MM.1S (cell line): ENCODE data around the gene ITLN1.

ENCODE experiments used
- DNase-seq: peaks from one replicate; pipeline ENCODE4 v3.0.0-alpha.2; 2015
- H2AFZ ChIP-seq: fragments of 300-600 bp; sonication (generic); 2 replicates; pipeline ENCODE4 v1.6.0; 2016; ENCODE audit warnings: antibody characterized with exemption, low read length
- H3F3A ChIP-seq: fragments of 300-600 bp; sonication (generic); 2 replicates; pipeline ENCODE4 v1.6.1; 2016; ENCODE audit warnings: mild to moderate bottlenecking, antibody characterized with exemption, low read length, moderate library complexity, mixed read lengths; ENCODE audit not compliant: insufficient read depth
- H3K27ac ChIP-seq: fragments of 300-600 bp; sonication (generic); 2 replicates; pipeline ENCODE4 v1.5.1; 2016; ENCODE audit warnings: mild to moderate bottlenecking, low read length
- H3K27me3 ChIP-seq: fragments of 300-600 bp; sonication (generic); replicated peaks from 2 replicates; pipeline ENCODE4 v1.6.0; 2016; ENCODE audit warnings: low read length; ENCODE audit not compliant: insufficient read depth
- H3K36me3 ChIP-seq: fragments of 300-600 bp; sonication (generic); replicated peaks from 2 replicates; pipeline ENCODE4 v1.6.1; 2016; ENCODE audit warnings: mild to moderate bottlenecking, low read length, mixed read lengths; ENCODE audit not compliant: insufficient read depth
- H3K4me1 ChIP-seq: fragments of 300-600 bp; sonication (generic); 2 replicates; pipeline ENCODE4 v1.6.1; 2016; ENCODE audit warnings: low read length, mixed read lengths
- H3K4me2 ChIP-seq: fragments of 300-600 bp; sonication (generic); 2 replicates; pipeline ENCODE4 v1.6.0; 2016; ENCODE audit warnings: low read depth, low read length
- H3K4me3 ChIP-seq: fragments of 300-600 bp; sonication (generic); 2 replicates; pipeline ENCODE4 v1.5.1; 2016; ENCODE audit warnings: low read length, mixed read lengths
- H3K79me2 ChIP-seq: fragments of 300-600 bp; sonication (generic); 2 replicates; pipeline ENCODE4 v1.6.1; 2016; ENCODE audit warnings: mixed run types, low read length, mixed read lengths
- H3K9ac ChIP-seq: fragments of 300-600 bp; sonication (generic); 2 replicates; pipeline ENCODE4 v1.6.1; 2016; ENCODE audit warnings: low read length, mixed read lengths
- H3K9me2 ChIP-seq: fragments of 300-600 bp; sonication (generic); replicated peaks from 2 replicates; pipeline ENCODE4 v1.6.1; 2016; ENCODE audit warnings: mild to moderate bottlenecking, low read length, mixed read lengths; ENCODE audit not compliant: insufficient read depth
- H3K9me3 ChIP-seq: fragments of 300-600 bp; sonication (generic); replicated peaks from 2 replicates; pipeline ENCODE4 v1.6.1; 2016; ENCODE audit warnings: mild to moderate bottlenecking, low read length, mixed read lengths; ENCODE audit not compliant: insufficient read depth
- H4K20me1 ChIP-seq: fragments of 300-600 bp; sonication (generic); 2 replicates; pipeline ENCODE4 v1.6.1; 2016; ENCODE audit warnings: mild to moderate bottlenecking, low read length, moderate library complexity, mixed read lengths; ENCODE audit not compliant: insufficient read depth
- EZH2 ChIP-seq: fragments of 300-600 bp; sonication (generic); optimal IDR thresholded peaks from 2 replicates; pipeline ENCODE3; 2017; ENCODE audit warnings: low read depth, mild to moderate bottlenecking, antibody characterized with exemption, low read length, mixed read lengths
- EZH2phosphoT487 ChIP-seq: fragments of 300-600 bp; sonication (generic); IDR thresholded peaks from 2 replicates; pipeline ENCODE4 v1.6.1; 2018; ENCODE audit warnings: antibody characterized with exemption, low read length
- TF ChIP-seq, protein P1 (sequence below): fragments of 300-600 bp; sonication (generic); IDR thresholded peaks from 2 replicates; pipeline ENCODE4 v1.5.1; 2016; ENCODE audit warnings: antibody characterized with exemption, low read length, mixed read lengths

Gene ITLN1

DNA sequence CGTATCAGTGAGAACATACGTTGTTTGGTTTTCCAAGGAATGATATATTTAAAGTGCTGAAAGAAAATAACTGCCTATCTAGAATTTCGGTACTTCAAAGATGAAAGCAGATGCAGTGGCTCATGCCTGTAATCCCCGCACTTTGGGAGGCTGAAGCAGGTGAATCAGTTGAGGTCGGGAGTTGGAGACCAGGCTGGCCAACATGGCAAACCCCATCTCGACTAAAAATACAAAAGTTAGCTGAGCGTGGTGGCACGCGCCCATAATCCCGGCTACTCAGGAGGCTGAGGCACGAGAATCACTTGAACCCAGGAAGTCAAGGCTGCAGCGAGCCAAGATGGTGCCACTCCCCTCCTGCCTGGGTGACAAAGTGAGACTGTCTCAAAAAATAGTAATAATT lies 38.7 kb downstream of the ITLN1 start:
- TF ChIP-seq EZH2phosphoT487: no peak
- TF ChIP-seq, protein P1, sequence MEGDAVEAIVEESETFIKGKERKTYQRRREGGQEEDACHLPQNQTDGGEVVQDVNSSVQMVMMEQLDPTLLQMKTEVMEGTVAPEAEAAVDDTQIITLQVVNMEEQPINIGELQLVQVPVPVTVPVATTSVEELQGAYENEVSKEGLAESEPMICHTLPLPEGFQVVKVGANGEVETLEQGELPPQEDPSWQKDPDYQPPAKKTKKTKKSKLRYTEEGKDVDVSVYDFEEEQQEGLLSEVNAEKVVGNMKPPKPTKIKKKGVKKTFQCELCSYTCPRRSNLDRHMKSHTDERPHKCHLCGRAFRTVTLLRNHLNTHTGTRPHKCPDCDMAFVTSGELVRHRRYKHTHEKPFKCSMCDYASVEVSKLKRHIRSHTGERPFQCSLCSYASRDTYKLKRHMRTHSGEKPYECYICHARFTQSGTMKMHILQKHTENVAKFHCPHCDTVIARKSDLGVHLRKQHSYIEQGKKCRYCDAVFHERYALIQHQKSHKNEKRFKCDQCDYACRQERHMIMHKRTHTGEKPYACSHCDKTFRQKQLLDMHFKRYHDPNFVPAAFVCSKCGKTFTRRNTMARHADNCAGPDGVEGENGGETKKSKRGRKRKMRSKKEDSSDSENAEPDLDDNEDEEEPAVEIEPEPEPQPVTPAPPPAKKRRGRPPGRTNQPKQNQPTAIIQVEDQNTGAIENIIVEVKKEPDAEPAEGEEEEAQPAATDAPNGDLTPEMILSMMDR: no peak
- TF ChIP-seq EZH2: no peak

DNA sequence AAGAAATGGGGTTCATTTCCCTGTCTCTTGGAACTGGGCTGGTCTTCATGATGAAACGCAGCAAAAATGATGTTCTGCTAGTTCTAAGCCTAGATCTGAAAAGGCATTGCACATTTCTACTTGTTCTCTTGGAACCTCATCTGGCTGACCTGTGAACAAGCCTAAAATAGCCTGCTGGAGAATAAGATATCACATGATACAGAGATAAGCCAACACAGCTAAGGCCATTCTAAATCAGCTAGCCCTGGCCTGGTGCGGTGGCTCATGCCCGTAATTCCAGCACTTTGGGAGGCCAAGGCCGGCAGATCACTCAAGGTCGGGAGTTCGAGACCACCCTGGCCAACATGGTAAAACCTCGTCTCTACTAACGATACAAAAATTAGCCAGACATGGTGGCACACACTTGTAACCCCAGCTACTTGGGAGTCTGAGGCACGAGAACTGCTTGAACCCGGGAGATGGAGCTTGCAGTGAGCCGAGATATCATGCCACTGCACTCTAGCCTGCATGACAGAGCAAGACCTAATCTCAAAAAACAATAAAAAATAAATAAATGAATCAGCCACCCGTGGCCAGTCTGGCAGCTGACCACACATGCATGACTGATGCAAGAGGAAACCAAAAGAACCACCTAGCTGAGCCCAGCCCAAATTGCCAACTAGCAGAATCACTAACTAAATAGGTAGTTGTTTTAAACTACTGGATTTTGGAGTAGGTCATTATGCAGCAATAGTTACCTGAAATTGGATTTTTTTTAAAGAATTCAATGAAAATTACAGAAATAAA lies 40.3 kb downstream of the ITLN1 start:
- H3K36me3 ChIP-seq: no peaks in the 10 kb centered on the region
- H3K9me3 ChIP-seq: no peaks in the 10 kb centered on the region
- no peak overlapping the region for H3K4me2 ChIP-seq
- no peaks in the 10 kb centered on the region for H3K79me2 ChIP-seq
- DNase-seq: no peak
- H3K9ac ChIP-seq: no peak overlapping the region
- no peaks in the 10 kb centered on the region for H3F3A ChIP-seq
- no peak for TF ChIP-seq EZH2phosphoT487
- TF ChIP-seq, protein P1: no peak
- no peak for TF ChIP-seq EZH2
- H3K9me2 ChIP-seq: no peaks in the 10 kb centered on the region
- no peak overlapping the region for H3K27ac ChIP-seq
- no peak overlapping the region for H2AFZ ChIP-seq
- peaks cover 18% of the 10 kb centered on the region for H3K4me1 ChIP-seq
- no peaks in the 10 kb centered on the region for H4K20me1 ChIP-seq
- H3K27me3 ChIP-seq: no peaks in the 10 kb centered on the region
- H3K4me3 ChIP-seq: no peak overlapping the region

More for the DNA sequence above, 38.7 kb downstream of the ITLN1 start:
- Histone ChIP-seq H3K4me2 (no peak overlapping the region), H3K4me1 (peaks cover 18% of the 10 kb centered on the region), H3K27me3 (no peaks in the 10 kb centered on the region), H3K27ac (no peak overlapping the region), H3K36me3 (no peaks in the 10 kb centered on the region), H3F3A (no peaks in the 10 kb centered on the region), H3K9ac (no peak overlapping the region), H3K9me3 (no peaks in the 10 kb centered on the region), H4K20me1 (no peaks in the 10 kb centered on the region), H2AFZ (no peak overlapping the region), H3K4me3 (no peak overlapping the region), H3K9me2 (no peaks in the 10 kb centered on the region), H3K79me2 (no peaks in the 10 kb centered on the region)
- DNase-seq: no peak

DNA sequence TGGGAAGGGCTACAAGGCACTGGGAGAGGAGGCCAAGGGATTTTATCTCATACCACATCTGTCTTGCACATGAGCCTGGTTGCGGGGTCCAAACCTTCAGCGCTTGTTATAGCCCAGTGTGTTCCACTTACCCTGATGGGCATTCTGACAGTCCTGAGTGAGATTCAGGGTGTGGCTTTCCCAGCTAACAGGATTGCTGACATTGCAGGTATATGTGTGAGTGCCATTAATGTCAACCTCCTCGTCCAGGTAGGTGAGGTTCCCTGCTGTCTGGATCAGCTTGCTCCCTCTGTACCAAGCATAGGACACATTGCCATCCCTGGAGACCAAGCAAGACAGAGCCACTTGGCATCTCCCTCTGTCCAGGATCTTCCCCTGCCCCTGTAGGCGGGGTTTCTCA lies 43.9 kb downstream of the ITLN1 start:
- Histone ChIP-seq H3F3A (peaks cover 6% of the 10 kb centered on the region; the same call in 1 of the 2 replicates), H2AFZ (no peak overlapping the region), H3K27ac (no peak overlapping the region), H3K4me2 (no peak overlapping the region), H3K9me2 (no peaks in the 10 kb centered on the region), H3K9me3 (no peaks in the 10 kb centered on the region), H3K79me2 (no peaks in the 10 kb centered on the region), H3K4me1 (peaks cover 44% of the 10 kb centered on the region), H3K4me3 (no peak overlapping the region), H3K9ac (no peak overlapping the region), H4K20me1 (no peaks in the 10 kb centered on the region), H3K27me3 (no peaks in the 10 kb centered on the region), H3K36me3 (no peaks in the 10 kb centered on the region)
- no peak for DNase-seq
- TF ChIP-seq EZH2phosphoT487 (no peak), EZH2 (no peak)
- TF ChIP-seq, protein P1: no peak
